ENCODE measurements around the gene SYT9.

Gene SYT9

GRCh38 chr11:7307836-7308235 lies 56.1 kb downstream of the SYT9 start:
- H3K9me3 ChIP-seq (ENCODE audit: control extremely low read depth in 1 of 5, control insufficient read depth in 4 of 5, insufficient read depth in 2 of 5, low read depth in 1 of 5, low read length in 4 of 5): no peaks in the 10 kb centered on the region
- CTCF ChIA-PET: no interaction called here
- H3K4me3 ChIP-seq (ENCODE audit: control insufficient read depth in 1 of 7, extremely low read depth in 1 of 7, insufficient read depth in 4 of 7, low read depth in 2 of 7, low read length in 6 of 7): no peak overlapping the region
- POLR2A ChIA-PET: no interaction called here
- no peak for DNase-seq
- no peaks in the 10 kb centered on the region for H3K4me1 ChIP-seq (ENCODE audit: control extremely low read depth in 1 of 4, control insufficient read depth in 4 of 4, insufficient read depth in 4 of 4, low read length in 3 of 4)
- H3K27ac ChIP-seq (ENCODE audit: insufficient read depth in 1 of 2, low read depth in 1 of 2, low read length in 2 of 2, poor library complexity in 1 of 2, severe bottlenecking in 2 of 2): no peak overlapping the region
- peaks cover 0 to 12% (median 2%) of the 10 kb centered on the region in 5 experiments for H3K27me3 ChIP-seq (replicated peaks in 2 of 5; ENCODE audit: control insufficient read depth in 4 of 5, insufficient read depth in 5 of 5, low read length in 4 of 5)
- H3K36me3 ChIP-seq (ENCODE audit: control insufficient read depth in 4 of 4, insufficient read depth in 4 of 4, low read length in 3 of 4): no peaks in the 10 kb centered on the region
- 86% methylated on average over 2 of the region's 2 CpGs for WGBS (ENCODE audit: insufficient coverage)

DNA sequence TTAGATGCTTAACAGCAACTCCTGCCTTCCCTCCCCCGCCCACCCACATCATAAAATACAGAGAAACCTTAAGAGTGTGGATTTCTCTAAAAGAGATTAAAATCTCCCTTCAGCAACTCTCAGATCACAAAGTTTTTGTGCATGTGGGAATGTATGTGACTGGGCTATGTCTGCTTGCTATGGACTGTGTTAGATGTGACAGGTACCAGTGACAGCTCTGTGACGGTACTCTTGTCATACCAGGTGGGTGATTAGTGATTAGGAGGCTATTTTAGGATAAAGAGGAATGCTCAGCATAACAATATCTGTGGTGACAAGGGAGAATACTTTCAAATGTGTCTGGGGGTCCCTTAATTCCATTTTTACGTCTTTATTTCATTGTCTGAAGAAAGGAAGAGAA lies 60.2 kb downstream of the SYT9 start:
- Histone ChIP-seq H3K4me3 (ENCODE audit: control insufficient read depth in 1 of 7, extremely low read depth in 1 of 7, insufficient read depth in 4 of 7, low read depth in 2 of 7, low read length in 6 of 7) (no peak overlapping the region), H3K27me3 (replicated peaks in 2 of 5; ENCODE audit: control insufficient read depth in 4 of 5, insufficient read depth in 5 of 5, low read length in 4 of 5) (peaks cover 0 to 8% (median 2%) of the 10 kb centered on the region in 5 experiments), H3K9me3 (ENCODE audit: control extremely low read depth in 1 of 5, control insufficient read depth in 4 of 5, insufficient read depth in 2 of 5, low read depth in 1 of 5, low read length in 4 of 5) (no peaks in the 10 kb centered on the region), H3K4me1 (ENCODE audit: control extremely low read depth in 1 of 4, control insufficient read depth in 4 of 4, insufficient read depth in 4 of 4, low read length in 3 of 4) (no peaks in the 10 kb centered on the region), H3K27ac (ENCODE audit: insufficient read depth in 1 of 2, low read depth in 1 of 2, low read length in 2 of 2, poor library complexity in 1 of 2, severe bottlenecking in 2 of 2) (no peak overlapping the region), H3K36me3 (ENCODE audit: control insufficient read depth in 4 of 4, insufficient read depth in 4 of 4, low read length in 3 of 4) (no peaks in the 10 kb centered on the region)
- ChIA-PET POLR2A (no interaction called here), CTCF (no interaction called here)
- WGBS (ENCODE audit: insufficient coverage): no CpG with 5 or more reads among the region's 3 CpGs
- DNase-seq: no peak

GRCh38 chr11:7314811-7315604 lies 63.3 kb downstream of the SYT9 start:
- 94% methylated on average over 3 of the region's 4 CpGs for WGBS (ENCODE audit: insufficient coverage)
- H3K9me3 ChIP-seq (ENCODE audit: control extremely low read depth in 1 of 5, control insufficient read depth in 4 of 5, insufficient read depth in 2 of 5, low read depth in 1 of 5, low read length in 4 of 5): no peaks in the 10 kb centered on the region
- H3K27ac ChIP-seq (ENCODE audit: insufficient read depth in 1 of 2, low read depth in 1 of 2, low read length in 2 of 2, poor library complexity in 1 of 2, severe bottlenecking in 2 of 2): no peak overlapping the region
- H3K4me1 ChIP-seq (ENCODE audit: control extremely low read depth in 1 of 4, control insufficient read depth in 4 of 4, insufficient read depth in 4 of 4, low read length in 3 of 4): no peaks in the 10 kb centered on the region
- H3K36me3 ChIP-seq (ENCODE audit: control insufficient read depth in 4 of 4, insufficient read depth in 4 of 4, low read length in 3 of 4): no peaks in the 10 kb centered on the region
- ChIA-PET CTCF (no interaction called here), POLR2A (no interaction called here)
- no peak overlapping the region for H3K4me3 ChIP-seq (ENCODE audit: control insufficient read depth in 1 of 7, extremely low read depth in 1 of 7, insufficient read depth in 4 of 7, low read depth in 2 of 7, low read length in 6 of 7)
- no peak for DNase-seq
- H3K27me3 ChIP-seq (replicated peaks in 2 of 5; ENCODE audit: control insufficient read depth in 4 of 5, insufficient read depth in 5 of 5, low read length in 4 of 5): peaks cover 0 to 7% (median 2%) of the 10 kb centered on the region in 5 experiments

- Histone ChIP-seq H3K9me3 (ENCODE audit: control extremely low read depth in 1 of 5, control insufficient read depth in 4 of 5, insufficient read depth in 2 of 5, low read depth in 1 of 5, low read length in 4 of 5) (no peaks in the 10 kb centered on the region), H3K27me3 (replicated peaks in 2 of 5; ENCODE audit: control insufficient read depth in 4 of 5, insufficient read depth in 5 of 5, low read length in 4 of 5) (peaks cover 0 to 15% (median 1%) of the 10 kb centered on the region in 5 experiments), H3K36me3 (ENCODE audit: control insufficient read depth in 4 of 4, insufficient read depth in 4 of 4, low read length in 3 of 4) (no peaks in the 10 kb centered on the region), H3K27ac (ENCODE audit: insufficient read depth in 1 of 2, low read depth in 1 of 2, low read length in 2 of 2, poor library complexity in 1 of 2, severe bottlenecking in 2 of 2) (no peak overlapping the region), H3K4me1 (ENCODE audit: control extremely low read depth in 1 of 4, control insufficient read depth in 4 of 4, insufficient read depth in 4 of 4, low read length in 3 of 4) (no peaks in the 10 kb centered on the region), H3K4me3 (ENCODE audit: control insufficient read depth in 1 of 7, extremely low read depth in 1 of 7, insufficient read depth in 4 of 7, low read depth in 2 of 7, low read length in 6 of 7) (no peak overlapping the region)
- DNase-seq: no peak
- 100% methylated on average over 2 of the region's 2 CpGs for WGBS (ENCODE audit: insufficient coverage)
- CTCF ChIA-PET: interaction anchor here (0.8 kb wide), 1 partner anchor 34 kb away, joined by 3 read pairs; no protein-coding TSS in a partner anchor
- POLR2A ChIA-PET: no interaction called here
Measured at GRCh38 chr11:7319501-7319900, 67.8 kb downstream of the SYT9 start.

DNA sequence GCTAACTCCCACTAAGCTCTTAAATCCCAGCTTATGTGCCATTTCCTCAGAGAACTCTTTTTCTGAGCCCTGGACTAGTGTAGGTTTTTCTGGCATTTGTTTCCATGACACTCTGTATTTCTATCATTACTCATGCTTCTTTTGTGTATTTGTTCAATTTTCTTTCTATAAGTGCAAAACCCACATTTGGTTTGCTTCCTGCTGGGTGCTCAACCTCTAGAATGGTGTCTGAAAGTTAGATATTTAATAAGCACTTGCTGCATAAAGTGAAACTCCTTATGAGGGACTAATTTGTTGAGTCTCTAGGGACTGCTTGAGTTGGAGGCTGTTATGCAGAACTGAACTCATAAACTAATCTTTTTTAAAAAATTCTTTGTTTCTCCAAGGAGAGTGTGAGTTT lies 68.6 kb downstream of the SYT9 start:
- no peak overlapping the region for H3K4me3 ChIP-seq (ENCODE audit: control insufficient read depth in 1 of 7, extremely low read depth in 1 of 7, insufficient read depth in 4 of 7, low read depth in 2 of 7, low read length in 6 of 7)
- no peaks in the 10 kb centered on the region for H3K36me3 ChIP-seq (ENCODE audit: control insufficient read depth in 4 of 4, insufficient read depth in 4 of 4, low read length in 3 of 4)
- no peak overlapping the region for H3K27ac ChIP-seq (ENCODE audit: insufficient read depth in 1 of 2, low read depth in 1 of 2, low read length in 2 of 2, poor library complexity in 1 of 2, severe bottlenecking in 2 of 2)
- no peaks in the 10 kb centered on the region for H3K4me1 ChIP-seq (ENCODE audit: control extremely low read depth in 1 of 4, control insufficient read depth in 4 of 4, insufficient read depth in 4 of 4, low read length in 3 of 4)
- CTCF ChIA-PET: interaction anchor here (0.8 kb wide), 1 partner anchor 33 kb away, joined by 3 read pairs; no protein-coding TSS in a partner anchor
- no peaks in the 10 kb centered on the region for H3K9me3 ChIP-seq (ENCODE audit: control extremely low read depth in 1 of 5, control insufficient read depth in 4 of 5, insufficient read depth in 2 of 5, low read depth in 1 of 5, low read length in 4 of 5)
- peaks cover 0 to 13% (median 1%) of the 10 kb centered on the region in 5 experiments for H3K27me3 ChIP-seq (replicated peaks in 2 of 5; ENCODE audit: control insufficient read depth in 4 of 5, insufficient read depth in 5 of 5, low read length in 4 of 5)
- POLR2A ChIA-PET: no interaction called here
- no peak for DNase-seq

DNA sequence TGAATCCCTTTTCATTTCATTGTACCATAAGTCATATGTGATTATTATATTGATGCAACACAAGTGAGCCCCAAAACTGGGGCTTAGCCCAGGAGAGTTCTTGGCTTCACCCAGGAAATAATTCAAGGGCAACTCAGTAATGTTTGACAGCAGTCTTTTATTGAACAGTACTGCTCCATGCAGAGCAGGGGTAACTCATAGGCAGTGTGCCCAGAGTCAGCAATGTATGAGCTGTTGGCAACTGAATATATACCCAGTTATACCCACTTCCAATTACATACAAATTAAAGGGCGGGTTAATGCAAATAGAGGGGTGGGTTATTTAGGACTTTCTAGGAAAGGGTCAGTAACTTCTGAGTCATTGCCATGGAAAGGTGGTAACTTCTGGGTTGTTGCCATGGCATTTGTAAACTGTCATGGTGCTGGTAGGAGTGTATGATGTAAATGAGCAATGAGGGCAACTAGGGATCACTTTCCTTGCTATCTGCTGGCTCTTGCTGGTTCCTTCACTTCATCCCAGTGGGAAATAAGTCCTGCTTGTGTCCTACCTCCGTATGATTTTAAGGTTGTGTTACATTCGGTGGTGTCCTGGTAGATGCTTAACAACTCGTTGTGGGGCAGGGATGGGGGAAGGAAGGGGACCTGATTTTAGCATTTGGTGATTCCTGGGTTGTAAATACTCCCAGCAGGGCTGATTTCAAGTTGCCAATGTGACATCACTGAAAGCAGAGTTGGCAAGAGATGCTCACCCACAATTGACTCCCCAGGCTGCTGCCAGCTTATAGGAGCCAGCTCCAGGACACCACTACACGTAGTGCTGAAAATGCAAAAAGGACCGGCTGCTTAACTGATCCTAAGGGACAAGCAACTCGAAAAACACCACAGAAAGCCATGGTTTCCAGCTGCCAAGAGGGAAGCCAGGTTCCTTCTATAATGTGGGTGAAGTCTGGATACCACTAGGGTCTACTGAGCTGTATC lies 70.1 kb downstream of the SYT9 start:
- CTCF ChIA-PET: no interaction called here
- H3K27me3 ChIP-seq (replicated peaks in 2 of 5; ENCODE audit: control insufficient read depth in 4 of 5, insufficient read depth in 5 of 5, low read length in 4 of 5): peaks cover 0 to 13% (median 1%) of the 10 kb centered on the region in 5 experiments
- H3K4me1 ChIP-seq (ENCODE audit: control extremely low read depth in 1 of 4, control insufficient read depth in 4 of 4, insufficient read depth in 4 of 4, low read length in 3 of 4): no peaks in the 10 kb centered on the region
- no peaks in the 10 kb centered on the region for H3K9me3 ChIP-seq (ENCODE audit: control extremely low read depth in 1 of 5, control insufficient read depth in 4 of 5, insufficient read depth in 2 of 5, low read depth in 1 of 5, low read length in 4 of 5)
- no peaks in the 10 kb centered on the region for H3K36me3 ChIP-seq (ENCODE audit: control insufficient read depth in 4 of 4, insufficient read depth in 4 of 4, low read length in 3 of 4)
- POLR2A ChIA-PET: no interaction called here
- no peak overlapping the region for H3K27ac ChIP-seq (ENCODE audit: insufficient read depth in 1 of 2, low read depth in 1 of 2, low read length in 2 of 2, poor library complexity in 1 of 2, severe bottlenecking in 2 of 2)
- 79% methylated on average over 6 of the region's 7 CpGs for WGBS (ENCODE audit: insufficient coverage)
- no peak for DNase-seq
- H3K4me3 ChIP-seq (ENCODE audit: control insufficient read depth in 1 of 7, extremely low read depth in 1 of 7, insufficient read depth in 4 of 7, low read depth in 2 of 7, low read length in 6 of 7): no peak overlapping the region

GRCh38 chr11:7332451-7332850 lies 80.7 kb downstream of the SYT9 start:
- no peak for DNase-seq
- H3K4me3 ChIP-seq (ENCODE audit: control insufficient read depth in 1 of 7, extremely low read depth in 1 of 7, insufficient read depth in 4 of 7, low read depth in 2 of 7, low read length in 6 of 7): no peak overlapping the region
- ChIA-PET POLR2A (no interaction called here), CTCF (no interaction called here)
- no peaks in the 10 kb centered on the region for H3K4me1 ChIP-seq (ENCODE audit: control extremely low read depth in 1 of 4, control insufficient read depth in 4 of 4, insufficient read depth in 4 of 4, low read length in 3 of 4)
- no peaks in the 10 kb centered on the region for H3K36me3 ChIP-seq (ENCODE audit: control insufficient read depth in 4 of 4, insufficient read depth in 4 of 4, low read length in 3 of 4)
- H3K27ac ChIP-seq (ENCODE audit: insufficient read depth in 1 of 2, low read depth in 1 of 2, low read length in 2 of 2, poor library complexity in 1 of 2, severe bottlenecking in 2 of 2): no peak overlapping the region
- no CpG with 5 or more reads among the region's 1 CpG for WGBS (ENCODE audit: insufficient coverage)
- H3K27me3 ChIP-seq (replicated peaks in 2 of 5; ENCODE audit: control insufficient read depth in 4 of 5, insufficient read depth in 5 of 5, low read length in 4 of 5): peaks cover 0 to 7% (median 0%) of the 10 kb centered on the region in 5 experiments
- peaks cover 0 to 4% (median 0%) of the 10 kb centered on the region in 5 experiments for H3K9me3 ChIP-seq (ENCODE audit: control extremely low read depth in 1 of 5, control insufficient read depth in 4 of 5, insufficient read depth in 2 of 5, low read depth in 1 of 5, low read length in 4 of 5)
